Suprapubic skin (tissue), 4 donors: ENCODE measurements around the gene KDM5A.

Experiments used
- CTCF ChIP-seq, 2 donors: fragments of 200-600 bp in 1 of 2; fragments of 450-650 bp in 1 of 2; sonication (generic) in 1 of 2; IDR thresholded peaks; one replicate each; pipeline ENCODE4 v1.5.1; 2016 to 2019; ENCODE audit warnings: antibody characterized with exemption in 2 of 2, mild to moderate bottlenecking in 1 of 2, moderate library complexity in 1 of 2
- EP300 ChIP-seq: sonication (generic); formaldehyde crosslinking; IDR thresholded peaks from one replicate; pipeline ENCODE4 v1.6.1; 2017; ENCODE audit warnings: antibody characterized with exemption
- POLR2A ChIP-seq, 2 donors: fragments of 450-650 bp; IDR thresholded peaks; one replicate each; pipeline ENCODE4 v1.6.1; 2017; ENCODE audit warnings: antibody characterized with exemption in 2 of 2, mild to moderate bottlenecking in 2 of 2, moderate library complexity in 2 of 2
- POLR2AphosphoS5 ChIP-seq, 3 donors: sonication (generic); formaldehyde crosslinking; IDR thresholded peaks; one replicate each; pipeline ENCODE4 v1.6.1; 2017; ENCODE audit warnings: antibody characterized with exemption in 3 of 3

GRCh38 chr12:414859-415258 lies 25.7 kb upstream of the KDM5A start:
- TF ChIP-seq POLR2AphosphoS5 (IDR thresholded peaks at IDR 0.05) (no peak), CTCF (IDR thresholded peaks at IDR 0.05) (no peak), POLR2A (IDR thresholded peaks at IDR 0.05) (no peak), EP300 (no peak)
